ENCODE data around the gene EFCAB8.

Gene EFCAB8

GRCh38 chr20:32991383-32991782, 132.7 kb downstream of the EFCAB8 start:
- DNase-seq, result no peak

DNA sequence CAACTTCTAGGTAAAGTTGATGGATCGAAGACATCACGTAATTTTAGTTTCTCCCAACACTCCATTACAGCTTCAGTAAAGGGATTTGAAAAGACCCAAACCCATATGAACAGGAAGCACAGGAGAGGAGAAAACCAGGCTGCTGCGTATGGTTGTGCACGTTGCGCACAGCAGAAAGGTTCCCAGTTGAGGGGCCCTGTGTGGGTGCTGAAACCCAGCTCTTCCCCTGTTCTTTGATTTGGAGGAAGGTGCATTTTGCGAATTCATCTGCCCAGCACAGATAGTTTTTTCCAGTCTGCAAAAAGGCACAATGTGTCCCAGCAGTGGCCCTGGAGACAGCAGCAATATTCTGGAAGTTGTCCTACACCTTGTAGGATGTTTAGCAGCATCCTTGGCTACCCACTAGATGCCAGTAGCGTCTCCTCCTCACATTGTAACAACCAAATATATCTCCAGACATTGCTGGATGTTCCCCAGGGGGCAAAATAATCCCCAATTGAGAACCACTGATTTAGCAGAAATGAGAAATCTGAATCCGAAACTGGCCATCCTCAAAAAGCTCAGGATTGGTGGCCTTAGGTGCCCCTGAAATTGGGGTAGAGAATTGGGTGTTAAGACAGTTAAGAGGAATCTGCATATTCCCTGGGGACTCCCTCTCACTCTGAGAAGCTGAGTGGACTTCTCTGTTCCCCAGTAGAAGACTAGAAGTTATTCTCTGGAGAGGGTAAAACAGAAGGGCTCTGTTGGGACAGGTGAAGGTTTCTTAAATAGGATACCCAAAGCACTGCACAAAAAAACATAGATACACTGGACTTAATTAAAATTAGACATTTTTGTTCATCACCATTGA, 133.3 kb downstream of the EFCAB8 start:
- no peak for DNase-seq

DNA sequence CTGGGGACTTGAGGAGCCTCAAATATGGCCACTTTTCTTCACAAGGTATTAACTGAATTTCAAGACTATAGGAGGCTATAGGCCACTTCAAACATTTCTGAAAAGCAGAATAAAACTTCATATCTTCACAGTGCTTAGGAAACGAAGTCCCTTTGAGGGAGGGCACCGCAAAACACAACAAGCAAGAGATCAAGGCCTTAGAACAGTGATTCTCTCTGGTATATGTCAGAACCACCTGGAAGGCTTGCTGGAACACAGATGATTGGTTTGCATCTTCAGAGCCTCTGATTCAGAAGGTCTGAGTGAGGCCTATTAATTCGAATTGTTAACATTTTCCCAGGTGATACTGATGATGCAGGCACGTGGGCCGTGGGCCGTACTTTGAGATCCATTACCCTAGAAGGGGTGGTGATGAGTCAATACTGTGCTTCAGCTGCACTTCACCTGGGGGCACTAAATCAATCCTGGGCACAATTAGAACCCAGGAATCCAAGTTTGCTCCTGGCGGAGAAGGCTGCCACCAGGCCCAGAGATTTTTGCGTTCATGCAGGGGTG, 134.8 kb downstream of the EFCAB8 start:
- DNase-seq, result no peak

GRCh38 chr20:32995802-32996201, 137.1 kb downstream of the EFCAB8 start:
- no peak for DNase-seq

DNA sequence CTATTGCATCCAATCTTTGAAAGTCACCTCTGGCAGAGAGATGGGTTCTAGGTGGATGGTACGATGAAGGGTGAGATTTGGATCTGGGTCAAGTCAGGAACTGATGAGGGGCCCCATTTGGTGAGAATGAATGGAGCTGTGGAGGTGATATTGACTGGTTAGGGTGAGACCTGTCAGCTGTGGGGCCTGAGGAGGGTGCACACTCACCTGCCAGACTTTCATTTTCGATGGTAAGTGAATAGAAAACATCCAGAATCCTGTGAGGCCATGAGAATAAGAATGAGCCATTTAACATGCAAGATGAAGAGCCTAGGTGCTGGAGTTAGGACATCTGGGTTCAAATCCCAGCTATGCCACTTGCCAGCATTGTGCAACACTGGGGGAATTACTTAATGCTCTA, 138.7 kb downstream of the EFCAB8 start:
- no peak for DNase-seq

DNA sequence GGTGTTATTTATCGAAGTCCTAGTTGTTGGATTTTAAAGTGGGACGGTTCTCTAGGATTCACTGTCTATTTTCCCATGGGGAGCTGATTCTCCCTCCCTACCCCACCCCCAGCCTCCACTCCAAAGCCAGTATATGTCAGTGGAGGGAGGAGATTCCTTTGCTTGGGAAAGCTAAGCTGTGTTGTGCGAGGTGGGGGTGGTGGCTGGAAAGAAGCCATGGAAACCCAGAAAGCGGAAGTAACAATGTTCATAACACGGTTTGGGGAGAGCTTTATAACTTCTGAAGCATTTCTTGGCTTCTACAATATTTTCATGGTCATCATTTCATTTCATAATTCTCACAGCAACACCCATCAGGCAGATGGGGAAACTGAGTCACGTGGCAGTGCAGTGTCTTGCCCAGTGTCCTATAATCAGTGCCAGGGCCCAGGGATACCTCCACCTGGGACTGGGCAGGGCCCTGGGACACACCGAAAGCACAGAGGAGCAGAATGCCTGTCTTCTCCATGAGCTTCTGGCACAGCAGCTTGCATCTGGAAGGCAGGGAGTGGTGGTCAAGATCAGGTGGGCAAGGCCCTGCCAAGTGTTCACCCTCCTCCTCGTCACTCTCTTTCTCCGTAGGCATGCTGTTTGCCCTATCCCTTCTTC, 141.0 kb downstream of the EFCAB8 start:
- no peak for DNase-seq

- DNase-seq, result no peak
These were observed 142.2 kb downstream of the EFCAB8 start for GRCh38 chr20:33000802-33001466.

DNA sequence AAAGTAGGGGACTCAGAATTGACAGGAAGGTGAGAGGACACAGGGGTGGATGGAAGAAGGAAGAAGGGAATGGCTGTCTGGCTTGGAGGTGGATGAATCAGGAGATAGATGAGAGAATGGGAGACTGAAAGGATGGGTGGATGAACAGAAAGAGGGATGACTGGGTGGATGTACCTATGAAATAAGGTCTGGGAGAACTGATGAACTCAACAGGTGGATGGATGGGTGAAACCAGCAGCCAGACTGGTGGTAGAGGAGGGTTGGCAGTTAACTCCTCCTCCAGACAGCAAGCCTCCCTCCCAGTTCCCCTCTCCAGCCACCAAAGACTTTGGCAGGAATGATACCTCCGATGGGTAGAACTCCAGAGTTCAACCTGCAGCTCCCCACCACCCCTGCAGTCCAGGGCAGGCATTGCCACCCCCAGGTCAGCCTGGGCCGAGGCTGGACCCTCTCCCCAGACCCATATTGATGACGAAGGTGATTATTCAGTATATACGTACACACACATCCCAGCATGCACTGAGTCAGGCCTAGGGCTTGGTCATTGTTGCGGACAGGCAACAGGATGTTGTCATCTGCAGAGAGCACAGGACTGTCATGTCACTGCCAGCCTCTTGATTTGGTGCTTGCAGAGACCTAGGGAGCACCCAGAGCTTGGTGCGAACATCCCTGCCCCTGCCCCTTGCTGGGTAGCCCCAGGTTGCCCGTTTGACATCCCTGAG, 143.5 kb downstream of the EFCAB8 start:
- DNase-seq, result no peak

DNA sequence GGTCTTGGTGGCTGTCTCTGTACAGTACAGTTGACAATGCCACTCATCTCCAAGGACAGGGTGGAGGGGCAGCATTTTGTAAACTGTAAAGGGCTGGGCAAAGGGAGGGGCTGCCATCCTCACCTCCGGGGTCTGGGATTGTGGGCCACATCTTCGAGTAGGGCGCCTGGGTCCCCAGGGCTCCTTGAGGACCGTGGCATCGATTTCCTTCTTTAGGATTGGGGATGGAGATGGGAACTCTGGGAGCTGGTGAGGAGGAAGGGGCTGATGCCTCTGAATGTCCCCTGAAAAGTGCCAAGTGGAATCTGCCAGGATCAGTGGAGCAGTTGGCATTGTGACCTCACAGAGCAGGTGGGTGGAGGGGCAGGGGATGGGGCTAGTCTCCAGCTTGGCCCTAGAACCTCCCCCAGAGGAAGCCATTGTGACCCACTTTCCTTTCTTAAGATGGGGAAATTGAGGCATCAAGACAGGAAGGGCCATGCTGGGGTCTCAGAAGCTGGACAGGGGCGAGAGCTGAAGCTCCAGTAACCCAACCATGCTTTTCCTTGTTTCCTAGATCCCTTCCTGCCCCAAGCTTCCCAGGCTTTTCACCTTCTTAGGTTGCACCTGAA, 145.5 kb downstream of the EFCAB8 start, which contains the start of gene SUN5:
TSS of gene SUN5 (minus strand) at position 293 of the 611 bp plus-strand sequence. CDS start at position 200, 93 bp downstream.
- DNase-seq, result no peak

GRCh38 chr20:33005132-33005566, 146.4 kb downstream of the EFCAB8 start:
- no peak for DNase-seq

DNA sequence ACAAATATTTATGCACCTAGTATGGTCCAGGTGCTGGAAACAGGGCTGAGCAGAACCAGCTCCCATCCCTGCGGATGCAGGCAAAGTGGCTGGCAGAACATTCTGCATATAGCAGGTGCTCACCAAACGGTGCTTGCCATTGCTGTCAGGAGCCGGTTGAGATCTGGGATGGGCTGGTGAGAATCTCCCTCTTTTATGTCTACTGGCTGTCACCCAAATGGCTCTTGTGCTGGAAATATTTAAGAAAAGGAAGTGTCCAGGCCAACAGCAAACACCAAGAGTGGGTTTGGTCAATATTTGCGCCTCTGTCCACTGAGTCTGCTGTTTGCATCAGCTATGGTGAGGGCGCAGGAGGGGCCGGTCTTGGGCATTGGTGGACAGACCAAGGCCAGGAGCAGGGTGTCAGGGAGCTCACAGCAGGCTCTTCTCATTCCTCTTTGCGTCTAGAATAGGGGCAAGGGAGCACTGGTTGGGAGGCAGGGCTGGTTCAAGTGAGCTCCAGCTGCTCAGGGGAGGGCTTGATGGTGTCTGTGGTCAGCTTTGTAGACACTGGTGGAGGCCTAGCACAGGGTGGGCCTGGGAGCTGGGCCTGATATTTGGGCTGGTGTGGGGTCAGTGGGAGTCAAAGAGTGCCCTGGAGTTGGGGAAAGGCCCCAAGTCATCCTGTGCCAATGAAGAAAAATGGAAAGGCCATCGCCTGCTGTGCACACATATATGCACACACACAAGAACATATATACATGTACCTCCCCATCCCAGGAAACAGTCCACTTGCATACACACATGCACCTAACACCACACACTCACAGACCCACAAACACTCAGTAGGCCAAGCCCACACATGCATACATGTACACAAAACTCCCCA, 147.4 kb downstream of the EFCAB8 start:
- DNase-seq, result no peak

- no peak for DNase-seq
These were observed 148.2 kb downstream of the EFCAB8 start for GRCh38 chr20:33006776-33007375.

GRCh38 chr20:33007376-33008335, 148.9 kb downstream of the EFCAB8 start, which contains the start of gene BPIFB2:
BPIFB2 (plus strand) TSS chr20:33007704; CDS start chr20:33008575, 871 bp downstream.
- no peak for DNase-seq

DNA sequence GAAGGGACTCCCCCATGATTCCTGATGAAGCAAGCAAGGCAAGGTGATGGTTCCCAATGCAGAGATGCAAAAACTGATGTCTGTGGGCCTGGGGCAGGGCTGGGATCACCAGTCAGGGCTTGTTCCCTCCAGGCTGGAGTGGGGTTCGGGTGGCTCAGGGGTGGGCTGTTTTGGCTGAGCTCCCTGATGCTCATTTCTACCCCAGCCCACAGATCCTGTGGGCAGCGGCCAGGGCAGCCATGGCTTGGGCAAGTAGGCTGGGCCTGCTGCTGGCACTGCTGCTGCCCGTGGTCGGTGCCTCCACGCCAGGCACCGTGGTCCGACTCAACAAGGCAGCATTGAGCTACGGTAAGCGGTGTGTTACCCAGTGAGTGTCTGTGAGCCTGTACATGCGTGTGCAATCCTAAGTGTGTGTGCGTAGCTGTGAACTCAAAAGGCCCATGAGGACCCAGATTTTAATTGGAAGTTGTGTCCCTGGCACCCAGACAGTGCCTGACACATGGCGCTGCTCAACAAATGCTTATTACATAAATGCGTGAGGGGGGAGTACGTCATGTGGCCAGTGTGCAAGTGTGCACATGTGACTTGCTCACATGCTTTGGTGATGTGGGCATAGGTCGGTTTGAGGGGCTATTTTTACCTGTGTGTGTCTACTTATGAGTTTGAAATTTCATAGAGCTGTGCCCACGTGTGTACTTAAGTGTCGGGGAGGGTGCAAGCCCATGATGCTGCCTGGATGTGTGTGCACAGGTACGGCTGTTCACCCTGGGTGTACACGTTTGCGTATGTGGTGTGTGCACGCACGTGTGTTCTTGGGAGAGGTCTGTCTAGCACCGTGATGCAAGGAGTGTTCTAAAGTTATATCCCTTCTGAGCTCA, 149.9 kb downstream of the EFCAB8 start:
- DNase-seq, result no peak

GRCh38 chr20:33009214-33010132, 150.8 kb downstream of the EFCAB8 start:
- DNase-seq, result no peak

- no peak for DNase-seq
These were observed 151.4 kb downstream of the EFCAB8 start for GRCh38 chr20:33010133-33010504.

Data from NCI-H1930 (cell line).